Left forelimb (tissue), 1 donor: Measurements from ENCODE around the gene EEIG2.
"Not testable (repeated sequence)": the region's sequence is repeated elsewhere in the genome, so short reads cannot be mapped to it uniquely, and the experiment has no call there.

Source experiments
- DNase-seq: peaks from one replicate; pipeline ENCODE4 v3.0.0-alpha.2; 2018; ENCODE audit warnings: low spot score

The EEIG2 gene

GRCh38 chr1:108559215-108560186 is at the start of gene EEIG2:
Gene EEIG2, plus strand, starts transcription at chr1:108560100. Its CDS starts 329 bp downstream, at chr1:108560429.
- peak; percentile 94 for DNase-seq

- DNase-seq, result no peak
Measured at GRCh38 chr1:108511764-108512163, 48.1 kb upstream of the EEIG2 start.

- DNase-seq, result no peak
Measured at GRCh38 chr1:108512239-108513043, 47.5 kb upstream of the EEIG2 start.

GRCh38 chr1:108513044-108513415 is 46.9 kb upstream of the EEIG2 start:
- no peak for DNase-seq

GRCh38 chr1:108513914-108514313 is 46.0 kb upstream of the EEIG2 start:
- DNase-seq, result not testable (repeated sequence)

- DNase-seq, result not testable (repeated sequence)
Measured at GRCh38 chr1:108517301-108517897, 42.5 kb upstream of the EEIG2 start.

- no peak for DNase-seq
Measured at GRCh38 chr1:108521990-108522393, 37.9 kb upstream of the EEIG2 start.

- no peak for DNase-seq
Measured at GRCh38 chr1:108523829-108524228, 36.1 kb upstream of the EEIG2 start.

GRCh38 chr1:108524676-108525075 is 35.2 kb upstream of the EEIG2 start:
- no peak for DNase-seq

- no peak for DNase-seq
Measured at GRCh38 chr1:108527135-108527534, 32.8 kb upstream of the EEIG2 start.

- DNase-seq, result no peak
Measured at GRCh38 chr1:108527837-108528236, 32.1 kb upstream of the EEIG2 start.

- DNase-seq, result no peak
Measured at GRCh38 chr1:108531444-108531843, 28.5 kb upstream of the EEIG2 start.

- no peak for DNase-seq
Measured at GRCh38 chr1:108532730-108533129, 27.2 kb upstream of the EEIG2 start.

- no peak for DNase-seq
Measured at GRCh38 chr1:108533351-108534083, 26.4 kb upstream of the EEIG2 start.

- DNase-seq, result no peak
Measured at GRCh38 chr1:108534759-108535158, 25.1 kb upstream of the EEIG2 start.

- not testable (repeated sequence) for DNase-seq
Measured at GRCh38 chr1:108535315-108535897, 24.5 kb upstream of the EEIG2 start.

- not testable (repeated sequence) for DNase-seq
Measured at GRCh38 chr1:108536021-108536420, 23.9 kb upstream of the EEIG2 start.

- not testable (repeated sequence) for DNase-seq
Measured at GRCh38 chr1:108536791-108537190, 23.1 kb upstream of the EEIG2 start.

GRCh38 chr1:108537976-108538375 is 21.9 kb upstream of the EEIG2 start:
- no peak for DNase-seq

GRCh38 chr1:108540977-108541376 is 18.9 kb upstream of the EEIG2 start:
- no peak for DNase-seq

- no peak for DNase-seq
Measured at GRCh38 chr1:108541861-108542260, 18.0 kb upstream of the EEIG2 start.
